HUES6 (cell line): Measurements from ENCODE around the gene BRAT1.
"Not testable (repeated sequence)": the region's sequence is repeated elsewhere in the genome, so short reads cannot be mapped to it uniquely, and the experiment has no call there.

ENCODE experiments used
- H3K27ac ChIP-seq: 2 replicates; pipeline ENCODE4 v1.7.0; 2013; ENCODE audit warnings: low read depth, mild to moderate bottlenecking, low read length, inconsistent platforms
- H3K27me3 ChIP-seq: 2 replicates; pipeline ENCODE4 v1.6.1; 2013; ENCODE audit warnings: low read length; ENCODE audit not compliant: control insufficient read depth, insufficient read depth
- H3K36me3 ChIP-seq: 2 replicates; pipeline ENCODE4 v1.6.1; 2013; ENCODE audit warnings: low read length; ENCODE audit not compliant: control insufficient read depth, insufficient read depth
- H3K4me1 ChIP-seq: 2 replicates; pipeline ENCODE4 v1.6.1; 2013; ENCODE audit warnings: low read length; ENCODE audit not compliant: control insufficient read depth, insufficient read depth
- H3K4me3 ChIP-seq: 2 replicates; pipeline ENCODE4 v1.5.1; 2013; ENCODE audit warnings: low read depth, low read length
- H3K9ac ChIP-seq: one replicate; pipeline ENCODE4 v1.6.1; 2013; ENCODE audit warnings: mild to moderate bottlenecking, low read length
- H3K9me3 ChIP-seq: 2 replicates; pipeline ENCODE4 v1.6.1; 2013; ENCODE audit warnings: low read depth, low read length; ENCODE audit not compliant: control insufficient read depth, insufficient read depth

BRAT1 gene

GRCh38 chr7:2595258-2595860, 40.0 kb upstream of the BRAT1 start:
- no peak overlapping the region for H3K4me3 ChIP-seq
- H3K9ac ChIP-seq, result no peak overlapping the region
- peaks cover 26% of the 10 kb centered on the region for H3K36me3 ChIP-seq
- H3K9me3 ChIP-seq, result no peaks in the 10 kb centered on the region
- no peaks in the 10 kb centered on the region for H3K4me1 ChIP-seq
- H3K27me3 ChIP-seq, result no peaks in the 10 kb centered on the region
- no peak overlapping the region for H3K27ac ChIP-seq

DNA sequence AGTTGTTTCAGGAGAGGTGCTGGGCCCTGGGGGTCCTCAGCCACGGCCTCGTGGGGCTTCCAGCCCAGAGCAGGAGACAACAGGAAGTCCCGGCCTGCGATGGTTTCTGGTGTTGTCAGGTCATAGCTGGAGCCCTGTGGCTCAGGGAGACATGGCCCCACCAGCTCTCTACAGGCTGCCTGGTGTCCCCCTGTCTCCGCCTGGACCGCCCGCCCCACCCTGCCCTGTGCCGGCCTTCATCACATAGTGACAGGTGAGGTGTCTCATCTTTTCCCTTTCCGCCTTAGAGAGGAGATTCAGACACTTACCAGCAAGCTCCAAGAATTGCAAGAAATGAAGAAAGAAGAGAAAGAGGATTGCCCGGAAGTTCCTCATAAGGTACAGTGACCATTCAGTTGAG, 39.3 kb upstream of the BRAT1 start:
- H3K9ac ChIP-seq, result no peak overlapping the region
- no peak overlapping the region for H3K27ac ChIP-seq
- H3K9me3 ChIP-seq, result no peaks in the 10 kb centered on the region
- no peak overlapping the region for H3K4me3 ChIP-seq
- peaks cover 26% of the 10 kb centered on the region for H3K36me3 ChIP-seq
- no peaks in the 10 kb centered on the region for H3K27me3 ChIP-seq
- H3K4me1 ChIP-seq, result no peaks in the 10 kb centered on the region

DNA sequence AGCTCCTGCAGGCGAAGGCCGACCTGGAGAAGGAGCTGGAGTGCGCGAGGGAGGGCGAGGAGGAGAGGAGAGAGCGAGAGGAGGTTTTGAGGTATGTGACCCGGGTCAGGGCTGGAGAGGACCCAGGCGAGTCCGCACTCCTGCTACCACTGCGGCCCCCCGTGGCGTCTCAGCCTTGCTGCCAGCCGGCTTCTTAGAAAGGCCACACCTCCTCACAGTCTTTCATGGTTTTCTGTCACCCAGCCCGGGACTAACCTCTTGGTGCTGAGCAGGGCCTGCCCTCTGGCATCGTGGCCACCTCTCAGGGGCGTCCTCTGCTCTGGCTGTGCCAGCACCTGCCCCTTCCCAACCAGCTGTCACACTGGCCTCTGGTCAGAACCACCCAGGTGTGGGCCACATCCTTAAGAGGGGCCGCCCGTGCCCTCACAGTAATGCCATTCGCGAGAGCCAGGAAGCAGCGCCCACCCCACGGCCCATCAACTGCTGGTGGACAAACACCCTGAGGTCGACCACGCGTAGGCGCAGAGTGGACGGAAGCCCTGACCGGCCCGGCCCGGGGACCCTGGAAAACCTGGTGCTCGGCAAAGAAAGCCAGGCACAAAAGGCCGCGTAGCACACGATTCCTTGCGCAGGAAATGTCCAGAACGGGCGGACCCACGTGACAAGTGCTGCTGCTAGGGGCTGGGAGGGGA, 37.9 kb upstream of the BRAT1 start:
- Histone ChIP-seq H3K4me3 (no peak overlapping the region), H3K27ac (no peak overlapping the region), H3K9ac (no peak overlapping the region), H3K9me3 (no peaks in the 10 kb centered on the region), H3K36me3 (peaks cover 23% of the 10 kb centered on the region), H3K27me3 (no peaks in the 10 kb centered on the region), H3K4me1 (no peaks in the 10 kb centered on the region)

GRCh38 chr7:2592375-2592865, 37.1 kb upstream of the BRAT1 start:
- no peak overlapping the region for H3K27ac ChIP-seq
- H3K4me3 ChIP-seq, result no peak overlapping the region
- H3K36me3 ChIP-seq, result peaks cover 23% of the 10 kb centered on the region
- H3K4me1 ChIP-seq, result no peaks in the 10 kb centered on the region
- H3K9me3 ChIP-seq, result no peaks in the 10 kb centered on the region
- H3K27me3 ChIP-seq, result no peaks in the 10 kb centered on the region
- H3K9ac ChIP-seq, result no peak overlapping the region

DNA sequence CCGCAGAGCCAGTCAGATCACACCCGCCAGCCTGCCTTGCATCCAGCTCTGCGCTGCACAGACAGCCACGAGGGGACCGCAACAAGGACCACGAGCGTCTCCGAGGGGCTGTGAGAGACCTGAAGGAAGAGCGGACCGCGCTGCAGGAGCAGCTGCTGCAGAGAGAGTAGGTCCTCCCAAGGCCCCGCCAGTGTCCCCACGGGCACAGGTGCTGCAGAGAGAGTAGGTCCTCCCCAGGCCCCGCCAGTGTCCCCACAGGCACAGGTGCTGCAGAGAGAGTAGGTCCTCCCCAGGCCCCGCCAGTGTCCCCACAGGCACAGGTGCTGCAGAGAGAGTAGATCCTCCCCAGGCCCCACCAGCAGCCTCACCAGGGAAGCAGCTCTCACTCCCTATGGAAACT, 34.6 kb upstream of the BRAT1 start:
- not testable (repeated sequence) for H3K9me3 ChIP-seq, H3K4me3 ChIP-seq, H3K9ac ChIP-seq, H3K27ac ChIP-seq, H3K27me3 ChIP-seq, H3K4me1 ChIP-seq
- H3K36me3 ChIP-seq, result peaks cover 16% of the 10 kb centered on the region

- Histone ChIP-seq H3K27ac (no peak overlapping the region), H3K4me3 (no peak overlapping the region), H3K36me3 (peaks cover 15% of the 10 kb centered on the region), H3K9ac (no peak overlapping the region), H3K4me1 (no peaks in the 10 kb centered on the region), H3K27me3 (no peaks in the 10 kb centered on the region), H3K9me3 (no peaks in the 10 kb centered on the region)
Observed at GRCh38 chr7:2589341-2589740, 34.0 kb upstream of the BRAT1 start.

DNA sequence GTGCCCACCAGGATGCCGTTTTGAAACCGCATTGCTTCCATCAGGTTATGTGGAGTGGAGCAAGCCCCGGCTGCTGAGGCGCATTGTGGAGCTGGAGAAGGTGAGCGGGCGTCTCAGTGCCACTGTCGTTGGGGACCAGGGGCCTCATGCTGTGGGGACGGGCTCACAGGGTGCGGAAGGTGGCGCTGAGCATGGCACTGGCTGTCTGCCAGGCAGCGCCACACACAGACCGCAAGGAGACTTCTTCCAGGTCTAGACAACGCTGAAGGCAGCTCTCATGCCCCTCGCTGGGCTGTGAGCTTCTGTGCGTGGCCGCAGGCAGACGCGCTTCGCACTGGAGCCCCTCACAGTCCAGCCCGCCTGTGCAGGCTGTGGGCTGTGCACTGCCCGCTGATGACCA, 32.5 kb upstream of the BRAT1 start:
- H3K36me3 ChIP-seq, result peaks cover 12% of the 10 kb centered on the region

DNA sequence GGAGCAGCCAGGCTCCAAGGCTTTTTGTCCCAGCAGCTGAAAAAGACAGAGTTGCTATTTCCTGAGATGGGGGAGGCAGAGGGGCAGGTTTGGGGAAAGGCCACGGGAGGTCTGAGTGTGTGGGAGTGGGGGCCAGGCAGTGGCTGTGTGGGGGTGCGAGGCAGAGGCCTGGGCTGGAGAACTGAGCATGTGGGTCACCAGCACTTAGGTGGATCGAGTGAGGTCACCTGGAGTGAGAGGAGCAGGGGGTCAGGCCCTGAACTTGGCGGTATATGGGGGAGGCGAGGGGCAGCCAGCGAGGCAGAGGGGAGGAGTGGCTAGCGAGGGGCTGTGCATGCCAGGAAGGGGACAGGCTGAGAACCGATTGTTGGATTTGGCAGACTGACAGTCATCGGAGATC, 31.8 kb upstream of the BRAT1 start:
- no peaks in the 10 kb centered on the region for H3K27me3 ChIP-seq
- H3K9me3 ChIP-seq, result no peaks in the 10 kb centered on the region
- H3K4me1 ChIP-seq, result no peaks in the 10 kb centered on the region
- H3K9ac ChIP-seq, result no peak overlapping the region
- H3K27ac ChIP-seq, result no peak overlapping the region
- H3K36me3 ChIP-seq, result peaks cover 10% of the 10 kb centered on the region
- H3K4me3 ChIP-seq, result no peak overlapping the region

More for the DNA sequence above, 32.5 kb upstream of the BRAT1 start:
- H3K27ac ChIP-seq, result no peak overlapping the region
- H3K4me1 ChIP-seq, result no peaks in the 10 kb centered on the region
- H3K4me3 ChIP-seq, result no peak overlapping the region
- no peak overlapping the region for H3K9ac ChIP-seq
- H3K27me3 ChIP-seq, result no peaks in the 10 kb centered on the region
- no peaks in the 10 kb centered on the region for H3K9me3 ChIP-seq

DNA sequence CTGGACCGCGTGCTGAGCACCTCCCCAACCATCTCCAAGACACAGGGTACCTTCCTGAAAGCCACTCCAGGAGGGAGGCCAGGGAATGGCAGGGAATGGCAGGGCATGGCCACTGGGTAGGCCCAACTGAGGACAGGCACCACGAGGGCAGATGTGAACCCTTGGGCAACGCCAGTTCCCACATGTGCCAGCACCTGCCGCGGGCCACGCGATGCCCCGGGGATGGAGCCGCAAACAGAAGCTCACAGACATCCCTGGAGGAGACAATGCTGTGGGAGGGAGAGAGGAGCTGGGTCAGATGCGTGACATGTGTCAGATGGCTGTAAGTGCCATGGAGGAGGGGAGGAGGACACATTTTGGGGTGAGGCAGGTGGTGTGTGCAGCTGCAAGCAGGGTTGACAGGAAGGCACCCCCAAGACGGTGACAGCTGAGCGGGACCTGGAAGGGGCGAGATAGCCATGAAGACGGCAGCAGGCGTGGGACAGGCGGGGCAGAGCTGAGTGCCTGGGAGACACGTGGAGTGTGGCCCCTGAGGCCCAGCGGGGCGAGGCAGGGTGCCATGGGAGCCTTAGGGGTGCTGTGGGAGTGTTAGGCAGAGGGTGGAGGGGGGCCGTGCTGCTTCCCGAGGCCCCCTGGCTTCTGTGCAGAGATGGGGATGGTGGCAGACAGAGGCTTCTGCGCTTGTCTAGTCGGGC, 31.1 kb upstream of the BRAT1 start:
- H3K4me1 ChIP-seq, result no peaks in the 10 kb centered on the region
- H3K27ac ChIP-seq, result no peak overlapping the region
- H3K36me3 ChIP-seq, result peaks cover 10% of the 10 kb centered on the region
- H3K4me3 ChIP-seq, result no peak overlapping the region
- no peaks in the 10 kb centered on the region for H3K9me3 ChIP-seq
- no peak overlapping the region for H3K9ac ChIP-seq
- H3K27me3 ChIP-seq, result no peaks in the 10 kb centered on the region

GRCh38 chr7:2585446-2585845, 30.1 kb upstream of the BRAT1 start:
- H3K4me1 ChIP-seq, result no peaks in the 10 kb centered on the region
- no peak overlapping the region for H3K4me3 ChIP-seq
- no peaks in the 10 kb centered on the region for H3K27me3 ChIP-seq

More at GRCh38 chr7:2585446-2585845, 30.1 kb upstream of the BRAT1 start:
- Histone ChIP-seq H3K9me3 (no peaks in the 10 kb centered on the region), H3K36me3 (peaks cover 10% of the 10 kb centered on the region), H3K9ac (no peak overlapping the region), H3K27ac (no peak overlapping the region)
